ENCODE data around the gene FEZ2. TPM values are rescaled to one million over a fixed set of nuclear protein-coding genes. Genes with fewer than 3 reads are reported as not detected.

The FEZ2 gene
- total RNA-seq, 1 experiment from 2014 or later = 22.2 TPM

GRCh38 chr2:36554531-36554930 lies 43.4 kb downstream of the FEZ2 start (continued):
- no peak for TF ChIP-seq ATF6 (CRISPR knock-in tag; IDR thresholded peaks at IDR 0.05)
- no peak for TF ChIP-seq IRF1 (CRISPR knock-in tag; IDR thresholded peaks at IDR 0.05)
- no peak for TF ChIP-seq NFATC4 (CRISPR knock-in tag; IDR thresholded peaks at IDR 0.05)
- no peak for TF ChIP-seq MYBL2 (CRISPR knock-in tag; IDR thresholded peaks at IDR 0.05)
- TF ChIP-seq PRRX2 (CRISPR knock-in tag; IDR thresholded peaks at IDR 0.05) = no peak
- TF ChIP-seq ETV6 (CRISPR knock-in tag; IDR thresholded peaks at IDR 0.05) = no peak
- no peak for TF ChIP-seq ATF3 (CRISPR knock-in tag; conservative IDR thresholded peaks at IDR 0.05)
- TF ChIP-seq E2F5 (CRISPR knock-in tag; IDR thresholded peaks at IDR 0.05) = no peak

- TF ChIP-seq ZNF121 (CRISPR knock-in tag; IDR thresholded peaks at IDR 0.05) = no peak
- no peak for TF ChIP-seq ELF4 (CRISPR knock-in tag; IDR thresholded peaks at IDR 0.05; ENCODE audit: low read depth)
- TF ChIP-seq FOXK1 (CRISPR knock-in tag; IDR thresholded peaks at IDR 0.05) = no peak
- no peak for TF ChIP-seq IRF1 (CRISPR knock-in tag; IDR thresholded peaks at IDR 0.05)
- no peak for TF ChIP-seq ZNF219 (CRISPR knock-in tag; IDR thresholded peaks at IDR 0.05; ENCODE audit: borderline replicate concordance)
- TF ChIP-seq MLX (CRISPR knock-in tag; IDR thresholded peaks at IDR 0.05) = no peak
- no peak for TF ChIP-seq AR (CRISPR knock-in tag; IDR thresholded peaks at IDR 0.05)
- TF ChIP-seq FOXP1 (CRISPR knock-in tag; IDR thresholded peaks at IDR 0.05; ENCODE audit: borderline replicate concordance) = no peak
- TF ChIP-seq STAT6 (CRISPR knock-in tag; conservative IDR thresholded peaks at IDR 0.05; ENCODE audit: low read depth) = no peak
- TF ChIP-seq RELA (CRISPR knock-in tag; IDR thresholded peaks at IDR 0.05; ENCODE audit: borderline replicate concordance) = no peak
- TF ChIP-seq ZBTB21 (CRISPR knock-in tag; IDR thresholded peaks at IDR 0.05; ENCODE audit: borderline replicate concordance) = no peak
- TF ChIP-seq ZMAT4 (CRISPR knock-in tag; IDR thresholded peaks at IDR 0.05) = no peak
- no peak for TF ChIP-seq MYBL2 (CRISPR knock-in tag; IDR thresholded peaks at IDR 0.05)
- TF ChIP-seq CREB1 (CRISPR knock-in tag; IDR thresholded peaks at IDR 0.05) = no peak
- no peak for TF ChIP-seq SOX15 (CRISPR knock-in tag; IDR thresholded peaks at IDR 0.05)
- TF ChIP-seq MXD4 (CRISPR knock-in tag; IDR thresholded peaks at IDR 0.05; ENCODE audit: borderline replicate concordance) = no peak
- no peak for TF ChIP-seq CTCF (IDR thresholded peaks at IDR 0.05)
- TF ChIP-seq ZNF671 (CRISPR knock-in tag; IDR thresholded peaks at IDR 0.05) = no peak
- Mint-ChIP-seq H3K4me1 (no peaks in the 10 kb centered on the region), H3K36me3 (peaks cover 18% of the 10 kb centered on the region), H3K27me3 (ENCODE audit: low read depth) (no peaks in the 10 kb centered on the region), H3K9me3 (no peaks in the 10 kb centered on the region), H3K27ac (peak overlapping the region; percentile 50; the same call in 1 of the 2 replicates), H3K4me3 (no peak overlapping the region)
- no peak for ATAC-seq
- POLR2A ChIA-PET = interaction anchor here (0.6 kb wide), 1 partner anchor 13 kb away, joined by 3 read pairs; no protein-coding TSS in a partner anchor
- CTCF ChIA-PET = interaction anchor here (1.0 to 2.1 kb wide), 2 partner anchors 9 to 111 kb away, joined by 3 to 4 read pairs; no protein-coding TSS in a partner anchor
- no peak for DNase-seq (ENCODE audit: low spot score)
These were observed 44.3 kb downstream of the FEZ2 start for GRCh38 chr2:36553683-36554082.

Measured in WTC11 (cell line).